OCI-LY7 (cell line): ENCODE data around the gene NDUFS4. TPM values are rescaled to one million over a fixed set of nuclear protein-coding genes. Genes with fewer than 3 reads are reported as not detected.

Source experiments
- BruUV-seq: library from RNA; stranded (reverse); fragments of 400-500 nt; replicated peaks from 2 replicates; lab custom pipeline; 2021; lab: Mats Ljungman, UMichigan
- CTCF ChIA-PET: fragments of 300-600 bp; sonication (Branson Sonifier 250); formaldehyde crosslinking; loops from one replicate; lab custom pipeline; 2022; ENCODE audit warnings: antibody characterized with exemption; ENCODE audit not compliant: unreplicated experiment; lab: Charles Lee
- POLR2A ChIA-PET: fragments of 300-600 bp; sonication (Branson Sonifier 250); formaldehyde crosslinking; loops from one replicate; lab custom pipeline; 2022; ENCODE audit warnings: antibody characterized with exemption; lab: Charles Lee
- DNase-seq: peaks from one replicate; pipeline ENCODE4 v3.0.0-alpha.2; 2015; ENCODE audit warnings: low spot score
- H2AFZ ChIP-seq: fragments of 200-600 bp; sonication (generic), shearing (Covaris generic); 2 replicates; pipeline ENCODE4 v1.6.1; 2014; ENCODE audit warnings: mild to moderate bottlenecking, antibody characterized with exemption, low read length, moderate library complexity
- H3K27ac ChIP-seq: fragments of 200-600 bp; sonication (generic); 2 replicates; pipeline ENCODE4 v1.5.1; 2014; ENCODE audit warnings: mixed run types, low read depth, mild to moderate bottlenecking, moderate library complexity, low read length, inconsistent platforms; ENCODE audit not compliant: poor library complexity, severe bottlenecking
- H3K36me3 ChIP-seq: fragments of 200-600 bp; sonication (generic); 2 replicates; pipeline ENCODE4 v1.6.1; 2014; ENCODE audit warnings: mild to moderate bottlenecking, antibody characterized with exemption, low read length, moderate library complexity, mixed read lengths; ENCODE audit not compliant: insufficient read depth
- H3K4me1 ChIP-seq: fragments of 200-600 bp; sonication (generic); 2 replicates; pipeline ENCODE4 v1.5.1; 2014; ENCODE audit warnings: mild to moderate bottlenecking, low read length; ENCODE audit not compliant: insufficient read depth, poor library complexity, severe bottlenecking
- H3K4me2 ChIP-seq: fragments of 200-600 bp; sonication (generic); 2 replicates; pipeline ENCODE4 v1.6.1; 2014; ENCODE audit warnings: mild to moderate bottlenecking, low read length
- H3K4me3 ChIP-seq: fragments of 200-600 bp; sonication (generic); 2 replicates; pipeline ENCODE4 v1.5.1; 2014; ENCODE audit warnings: mild to moderate bottlenecking, low read depth, low read length; ENCODE audit not compliant: poor library complexity, severe bottlenecking
- H3K79me2 ChIP-seq: fragments of 200-600 bp; sonication (generic); 2 replicates; pipeline ENCODE4 v1.6.1; 2016; ENCODE audit warnings: low read depth, mild to moderate bottlenecking, low read length, moderate library complexity, mixed read lengths; ENCODE audit not compliant: insufficient read depth
- H3K9me2 ChIP-seq: fragments of 200-600 bp; sonication (generic); 2 replicates; pipeline ENCODE4 v1.6.1; 2016; ENCODE audit warnings: mild to moderate bottlenecking, low read length, mixed read lengths; ENCODE audit not compliant: insufficient read depth
- H3K9me3 ChIP-seq: fragments of 200-600 bp; sonication (generic); 2 replicates; pipeline ENCODE4 v1.6.1; 2014; ENCODE audit warnings: mild to moderate bottlenecking, mixed run types, low read length, mixed read lengths
- H4K20me1 ChIP-seq: fragments of 200-600 bp; sonication (generic); 2 replicates; pipeline ENCODE4 v1.6.1; 2014; ENCODE audit warnings: mild to moderate bottlenecking, antibody characterized with exemption, low read length, moderate library complexity, mixed read lengths; ENCODE audit not compliant: insufficient read depth
- CTCF ChIP-seq: fragments of 200-600 bp; sonication (generic); conservative IDR thresholded peaks from 2 replicates; pipeline ENCODE4 v1.5.1; 2014; ENCODE audit warnings: mild to moderate bottlenecking, antibody characterized with exemption, low read length, moderate library complexity, mixed read lengths
- EZH2phosphoT487 ChIP-seq: fragments of 200-600 bp; sonication (generic); IDR thresholded peaks from 2 replicates; pipeline ENCODE4 v1.6.1; 2018; ENCODE audit warnings: low read depth, borderline replicate concordance, mild to moderate bottlenecking, mixed run types, antibody characterized with exemption, low read length, moderate library complexity, mixed read lengths
- intact Hi-C: fragments of 100-400 bp; cut with micrococcal nuclease; formaldehyde crosslinking; loops from one replicate; pipeline ENCODE4 v1.10.0; 2022; ENCODE audit not compliant: unreplicated experiment
- total RNA-seq, 2 experiments: library from RNA; depleted of rRNA in 1 of 2; stranded (reverse); fragments of >200 nt in 1 of 2; shearing (Covaris generic) in 1 of 2; gene quantifications; 2 replicates each; pipeline ENCODE4 v1.2.3, GENCODE V29; 2014 to 2022

Gene NDUFS4
- total RNA-seq, 2 experiments from 2014 or later, result 35.1 to 57.2 TPM

- Histone ChIP-seq H3K9me3 (peaks cover 10% of the 10 kb centered on the region; the same call in 1 of the 2 replicates), H3K4me2 (no peak overlapping the region), H3K36me3 (no peaks in the 10 kb centered on the region), H3K9me2 (no peaks in the 10 kb centered on the region), H3K27ac (no peak overlapping the region), H3K4me3 (no peak overlapping the region), H3K79me2 (no peaks in the 10 kb centered on the region), H4K20me1 (no peaks in the 10 kb centered on the region), H3K4me1 (peaks cover 3% of the 10 kb centered on the region), H2AFZ (no peak overlapping the region)
- intact Hi-C loops, result no loop called here
- DNase-seq, result no peak
- no peak for TF ChIP-seq EZH2phosphoT487
- TF ChIP-seq CTCF, result no peak
- BruUV-seq, result no TSS peak
- ChIA-PET CTCF (no interaction called here), POLR2A (interaction anchor here (0.5 kb wide), 1 partner anchor 933 kb away, joined by 3 read pairs; no protein-coding TSS in a partner anchor)
Observed at GRCh38 chr5:53555160-53555559, 5.3 kb upstream of the NDUFS4 start.

- ChIA-PET POLR2A (interaction anchor here (0.5 to 0.6 kb wide), 2 partner anchors 95 to 933 kb away, joined by 3 read pairs; no protein-coding TSS in a partner anchor), CTCF (no interaction called here)
- H3K9me2 ChIP-seq, result no peaks in the 10 kb centered on the region
- no peak overlapping the region for H3K27ac ChIP-seq
- H3K36me3 ChIP-seq, result no peaks in the 10 kb centered on the region
- H3K9me3 ChIP-seq, result peaks cover 10% of the 10 kb centered on the region; the same call in 1 of the 2 replicates
- no peak overlapping the region for H3K4me3 ChIP-seq
- TF ChIP-seq CTCF, result no peak
- TF ChIP-seq EZH2phosphoT487, result no peak
- no peaks in the 10 kb centered on the region for H4K20me1 ChIP-seq
- H3K79me2 ChIP-seq, result peaks cover 5% of the 10 kb centered on the region; the same call in 1 of the 2 replicates
- no peak for DNase-seq
- no peak overlapping the region for H3K4me2 ChIP-seq
- peaks cover 4% of the 10 kb centered on the region for H3K4me1 ChIP-seq
- intact Hi-C loops, result no loop called here
- H2AFZ ChIP-seq, result no peak overlapping the region
- BruUV-seq, result no TSS peak
Observed at GRCh38 chr5:53556001-53556400, 4.4 kb upstream of the NDUFS4 start.

- Histone ChIP-seq H3K27ac (no peak overlapping the region), H3K36me3 (no peaks in the 10 kb centered on the region), H4K20me1 (no peaks in the 10 kb centered on the region), H3K4me3 (no peak overlapping the region), H3K4me2 (no peak overlapping the region), H3K9me3 (peaks cover 10% of the 10 kb centered on the region; the same call in 1 of the 2 replicates), H3K9me2 (no peaks in the 10 kb centered on the region), H2AFZ (no peak overlapping the region), H3K79me2 (peaks cover 19% of the 10 kb centered on the region), H3K4me1 (peaks cover 10% of the 10 kb centered on the region)
- BruUV-seq, result no TSS peak
- ChIA-PET POLR2A (interaction anchor here (0.6 to 0.7 kb wide), 2 partner anchors 551 to 893 kb away, joined by 3 to 5 read pairs; no protein-coding TSS in a partner anchor), CTCF (no interaction called here)
- TF ChIP-seq EZH2phosphoT487, result no peak
- no peak for TF ChIP-seq CTCF
- intact Hi-C loops, result no loop called here
- DNase-seq, result no peak
Observed at GRCh38 chr5:53557386-53557785, 3.1 kb upstream of the NDUFS4 start.
